DMS79 treated with DMSO at 0.1 percent for 48 hours (cell line): ENCODE data around the gene STIM1.

Source experiments
- DNase-seq: peaks from one replicate; lab custom pipeline; 2025; lab: John Stamatoyannopoulos, UW

Gene STIM1

DNA sequence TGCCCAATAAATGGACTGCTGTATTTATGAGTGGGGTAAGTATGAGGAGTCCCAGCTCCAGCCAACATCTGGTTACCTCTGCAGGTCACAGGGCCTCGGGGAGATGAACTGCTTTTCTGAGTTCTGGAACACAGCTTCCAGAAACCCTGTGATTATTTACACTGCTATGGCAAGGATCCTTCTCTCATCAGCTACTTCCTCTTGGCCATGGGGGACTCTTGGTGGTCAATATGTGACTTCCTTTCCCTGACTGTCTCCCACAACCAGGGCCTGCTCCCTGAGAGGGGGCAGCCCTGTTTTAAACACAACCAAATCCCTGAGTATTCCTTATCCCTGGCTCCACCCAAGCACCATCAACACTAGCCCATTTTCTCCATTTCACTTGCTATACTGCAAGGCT, 24.7 kb upstream of the STIM1 start:
- DNase-seq = no peak

DNA sequence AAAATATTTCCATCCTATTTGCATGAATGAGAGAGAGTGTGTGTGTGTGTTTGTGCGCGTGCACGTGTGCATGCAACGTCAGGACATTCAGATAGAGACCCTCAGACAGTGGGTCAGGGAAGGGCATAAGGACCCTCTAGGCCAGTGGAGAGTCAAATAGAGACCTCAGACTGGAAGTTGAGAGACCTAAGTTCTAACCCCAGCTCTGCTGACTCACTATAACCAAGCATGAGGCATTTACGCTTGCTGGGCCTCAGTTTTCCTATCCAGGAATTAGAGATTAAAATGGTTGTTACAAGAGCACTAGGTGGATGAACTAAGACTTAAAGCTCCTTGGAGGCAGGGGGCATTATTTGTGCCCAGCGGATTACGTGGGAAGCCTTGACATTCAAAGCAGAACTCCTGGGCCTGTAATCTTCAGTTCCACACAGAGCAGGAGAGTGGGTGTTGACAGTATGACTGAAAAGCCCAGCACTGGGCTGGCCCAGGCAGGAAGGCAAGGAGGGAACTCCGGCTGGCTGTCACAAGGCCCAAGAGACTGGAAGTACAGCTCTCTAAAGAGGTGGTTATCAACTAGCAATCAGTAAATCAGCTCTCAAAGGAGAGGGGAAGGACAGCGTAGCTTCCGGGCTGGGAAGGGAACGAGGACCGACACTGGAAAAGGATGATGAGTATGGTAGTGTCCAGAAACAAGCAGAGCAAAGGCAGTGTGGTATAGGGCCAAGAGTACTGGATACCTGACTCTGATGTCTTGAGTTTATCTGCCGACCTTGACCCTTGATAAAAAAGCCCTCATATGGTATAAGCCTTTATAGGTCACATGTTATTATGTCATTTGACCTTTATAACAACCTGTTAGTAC, 23.9 kb upstream of the STIM1 start:
- DNase-seq = no peak

DNA sequence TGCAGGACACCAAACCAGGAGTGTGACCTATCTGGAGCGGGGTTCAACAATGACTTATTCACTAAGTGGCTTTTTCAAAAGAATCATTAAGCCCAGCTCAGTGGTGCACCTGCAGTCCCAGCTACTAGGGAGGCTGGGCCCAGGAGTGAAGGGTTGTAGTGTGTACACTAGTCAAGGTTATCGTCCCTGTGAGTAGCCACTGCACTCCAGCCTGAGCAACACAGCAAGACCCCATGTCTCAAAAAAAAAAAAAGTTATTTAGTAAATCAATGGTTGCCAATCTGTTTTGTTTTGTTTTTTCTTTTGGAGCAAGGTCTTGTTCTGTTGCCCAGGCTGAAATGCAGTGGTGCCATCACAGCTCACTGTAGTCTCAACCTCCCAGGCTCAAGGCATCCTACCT, 22.6 kb upstream of the STIM1 start:
- DNase-seq = no peak

DNA sequence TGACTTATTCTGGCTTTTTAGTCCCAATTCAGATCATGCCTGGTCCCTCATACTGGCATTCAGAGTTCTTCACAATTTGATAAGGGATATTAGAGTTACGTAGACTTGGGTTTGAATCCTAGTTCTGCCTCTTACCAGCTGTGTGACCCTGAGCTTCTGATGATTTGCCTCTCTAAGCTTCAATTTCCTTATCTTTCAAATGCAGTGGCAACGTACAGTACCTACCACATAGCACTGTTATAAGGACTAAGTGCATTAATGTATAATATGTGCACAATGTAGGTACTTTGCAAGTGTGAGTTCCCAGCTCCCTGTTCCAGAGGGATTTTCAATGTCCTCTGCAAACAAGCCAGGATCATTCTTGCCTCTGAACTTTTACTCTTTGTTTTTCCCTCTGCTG, 22.0 kb upstream of the STIM1 start:
- no peak for DNase-seq

DNA sequence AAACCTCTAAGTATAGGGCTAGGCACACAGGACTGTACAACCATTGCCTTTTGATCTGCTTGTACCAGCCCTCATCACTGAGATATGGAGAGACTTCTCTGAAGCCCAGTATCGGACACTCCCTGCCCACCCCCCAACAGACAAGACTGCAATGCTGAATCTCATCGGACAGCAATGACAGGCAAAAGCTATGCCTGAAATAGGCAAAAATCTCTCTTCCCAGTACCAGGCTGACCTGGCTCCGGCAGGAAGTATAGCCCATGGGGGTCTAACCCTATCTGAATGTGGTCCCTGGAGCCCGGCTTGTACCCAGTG, 21.2 kb upstream of the STIM1 start:
- DNase-seq = no peak

DNA sequence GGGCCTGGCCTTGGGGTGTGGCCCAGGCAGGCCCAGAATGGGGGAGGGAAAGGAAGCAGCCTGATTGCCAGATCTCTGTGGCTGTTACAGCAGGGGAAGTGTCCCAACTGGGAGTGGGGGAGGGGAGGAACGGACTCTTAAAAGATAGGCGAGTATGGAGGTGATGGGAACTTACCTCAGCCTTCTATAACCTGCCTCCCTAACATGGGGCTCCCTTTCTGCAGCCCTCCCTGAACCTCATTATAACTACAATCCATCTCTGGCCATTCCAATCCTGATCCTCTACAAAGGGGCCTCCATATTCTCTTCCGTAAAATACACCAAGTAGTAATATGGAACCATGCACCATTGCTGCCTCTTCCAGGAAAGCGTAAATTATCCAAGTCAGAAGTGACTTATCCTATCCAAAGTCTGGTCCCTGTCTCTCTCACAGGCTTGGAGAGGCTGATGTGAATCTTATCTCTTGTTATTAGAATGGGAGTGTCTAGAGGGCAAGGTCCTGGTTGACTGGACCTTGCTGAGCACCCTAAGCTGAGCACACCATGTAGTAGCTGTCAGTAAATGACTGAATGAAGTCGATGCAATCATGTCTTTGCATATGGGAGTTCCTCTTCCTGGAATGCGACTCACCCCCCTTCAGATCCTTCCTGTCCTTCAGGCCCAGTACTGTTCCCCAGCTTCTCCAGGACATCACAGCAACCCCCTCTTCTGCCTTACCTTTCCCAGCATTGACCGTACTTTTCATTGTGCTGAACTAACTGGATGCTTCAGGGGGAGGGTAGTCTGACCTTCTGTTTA, 20.6 kb upstream of the STIM1 start:
- DNase-seq = no peak

DNA sequence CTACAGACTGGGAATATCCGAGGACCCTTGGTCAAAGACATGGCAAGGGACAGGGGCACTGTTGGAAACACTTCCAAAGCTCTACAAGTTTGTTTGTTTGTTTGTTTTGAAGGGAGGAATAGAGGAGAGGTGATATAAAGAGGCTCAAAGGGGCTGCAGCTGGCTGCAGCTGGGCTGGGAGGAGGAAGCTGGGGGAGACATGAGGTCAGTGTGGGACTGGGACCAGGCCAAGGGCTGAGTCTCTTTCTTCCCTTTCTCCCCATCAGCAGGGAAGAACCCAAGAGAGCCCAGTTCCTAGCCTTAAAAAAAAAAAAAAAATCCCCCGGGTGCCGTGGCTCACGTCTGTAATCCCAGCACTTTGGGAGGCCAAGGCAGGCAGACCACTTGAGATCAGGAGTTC, 19.7 kb upstream of the STIM1 start:
- no peak for DNase-seq

DNA sequence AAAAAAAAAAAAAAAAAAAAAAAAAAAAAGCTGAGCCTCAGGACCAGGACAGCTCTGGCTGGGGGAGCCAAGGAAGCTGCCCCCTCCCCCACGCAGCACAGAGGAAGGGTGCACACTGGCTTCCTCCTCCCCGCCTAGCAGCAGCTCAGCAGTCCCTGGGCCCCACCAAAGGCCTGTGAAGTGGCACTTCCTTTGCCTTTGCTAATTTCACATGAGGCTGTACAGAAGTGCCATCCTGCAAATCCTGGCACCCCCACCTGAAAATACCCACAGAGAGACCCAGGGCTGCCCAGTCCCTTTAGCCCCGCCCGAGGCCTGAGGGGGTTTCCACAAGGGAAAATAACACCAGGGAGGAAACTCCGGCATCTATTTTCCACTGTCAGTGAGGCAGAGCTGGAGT, 18.6 kb upstream of the STIM1 start:
- no peak for DNase-seq

DNA sequence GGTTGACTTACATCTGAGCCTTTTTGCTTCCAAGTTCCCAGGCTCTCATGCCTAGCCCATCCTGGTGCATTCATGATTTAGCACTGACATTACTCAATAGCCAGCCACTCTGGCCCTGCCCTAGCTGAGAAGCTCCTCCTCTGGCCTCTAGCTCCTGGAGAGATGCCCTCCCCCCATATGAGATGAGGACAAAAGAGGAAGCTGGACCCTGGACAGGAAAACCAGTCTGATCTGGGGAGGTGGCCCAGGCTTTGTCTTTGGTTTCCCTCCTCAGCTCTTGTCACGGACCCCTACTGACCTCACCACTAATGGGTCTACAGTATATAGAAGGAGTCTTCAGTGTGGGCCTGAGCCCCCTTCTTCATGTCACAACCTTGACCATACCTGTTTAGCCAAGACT, 17.7 kb upstream of the STIM1 start:
- no peak for DNase-seq

DNA sequence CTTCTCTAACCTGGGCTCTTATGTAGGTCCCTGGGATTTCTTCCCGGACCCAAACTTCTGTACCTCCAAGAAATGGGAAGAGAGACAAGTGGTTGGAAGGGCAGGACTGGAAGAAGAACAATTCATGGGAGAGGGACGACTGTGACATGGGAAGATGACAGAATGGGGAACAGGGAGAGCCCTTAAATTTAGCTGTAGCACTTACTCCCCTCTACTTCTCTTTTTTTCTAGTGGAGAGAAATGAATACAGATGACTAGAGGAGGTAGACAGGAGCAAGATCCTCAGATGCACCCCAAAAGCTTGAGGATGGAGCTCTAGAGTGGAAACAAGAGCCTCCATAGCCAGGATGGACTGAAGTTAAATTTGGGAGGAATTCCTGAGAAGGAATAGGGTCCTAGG, 17.0 kb upstream of the STIM1 start:
- no peak for DNase-seq

DNA sequence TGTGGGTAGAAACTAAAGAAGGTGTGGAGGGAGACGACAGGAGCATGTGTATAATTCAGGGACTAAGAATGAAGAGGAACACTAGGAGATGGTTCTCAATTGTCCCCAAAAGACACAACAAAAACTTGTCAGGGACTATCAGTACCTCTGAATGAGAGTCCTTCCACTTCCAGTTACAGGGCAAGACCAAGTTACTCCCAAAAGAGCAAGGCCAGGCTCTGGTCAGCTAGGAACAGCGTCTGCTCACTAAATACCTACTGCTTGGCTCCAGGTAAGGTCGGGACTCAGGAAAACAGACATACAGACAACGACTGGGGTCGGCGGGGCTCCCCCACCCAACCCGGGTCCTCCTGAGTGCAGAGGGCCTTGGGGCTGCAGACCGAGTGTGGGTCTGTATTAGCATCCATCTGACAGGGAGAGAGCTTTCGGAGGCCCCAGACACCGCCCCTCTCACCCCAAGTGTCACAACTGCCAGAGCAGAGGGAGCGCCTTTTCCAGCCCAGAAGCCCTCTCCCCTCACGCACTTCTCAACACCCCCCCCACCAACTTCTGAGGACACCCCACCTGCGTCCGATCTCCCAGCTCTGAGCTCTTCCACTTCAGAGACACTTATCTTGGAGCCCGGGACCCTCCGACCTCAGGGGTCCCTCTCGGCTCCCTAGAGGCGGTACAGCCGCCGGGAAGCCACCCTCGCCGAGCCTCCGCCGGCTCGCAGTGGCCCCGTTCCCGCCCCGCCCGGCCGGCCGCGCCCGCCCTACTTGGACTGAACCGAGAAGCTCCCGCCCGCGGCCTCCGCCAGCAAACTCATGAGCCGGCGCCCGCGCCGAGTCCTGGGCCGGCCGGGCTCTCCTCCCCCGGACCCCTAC, 15.2 kb upstream of the STIM1 start:
- peak; percentile 45 for DNase-seq

DNA sequence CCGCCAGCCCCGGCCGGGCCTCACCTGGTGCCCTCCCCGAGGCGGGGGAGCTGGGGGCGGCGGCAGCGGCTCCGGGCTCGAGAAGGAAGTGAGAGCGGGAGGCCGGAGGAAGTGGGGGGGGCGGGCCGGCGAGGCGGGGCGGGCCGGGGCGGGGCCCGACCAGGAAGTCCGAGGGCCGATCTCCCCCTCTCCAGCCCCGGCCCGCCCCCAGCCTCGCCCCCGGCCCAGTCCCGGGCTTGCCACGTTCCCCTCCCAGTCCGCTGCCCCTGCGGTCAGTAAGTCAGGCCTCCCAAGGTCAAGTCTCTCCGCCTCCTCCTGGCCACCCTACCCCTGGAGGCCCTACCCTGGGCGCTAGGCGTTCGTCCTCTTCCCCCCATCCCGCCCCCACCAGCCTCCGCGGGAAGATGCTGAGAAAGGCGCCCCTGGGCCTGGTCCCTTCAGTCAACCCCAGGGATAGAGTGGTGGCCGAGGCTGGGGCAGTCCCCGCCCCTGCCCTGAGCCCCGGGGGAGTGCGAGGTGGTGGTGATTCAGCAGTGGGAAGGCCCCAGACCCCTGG, 14.5 kb upstream of the STIM1 start, which contains the start of gene RHOG:
RHOG (minus strand) TSS at position 90 of the 556 bp plus-strand sequence. CDS start 12,821 bp downstream, outside the sequence.
- peak; percentile 45 for DNase-seq

DNA sequence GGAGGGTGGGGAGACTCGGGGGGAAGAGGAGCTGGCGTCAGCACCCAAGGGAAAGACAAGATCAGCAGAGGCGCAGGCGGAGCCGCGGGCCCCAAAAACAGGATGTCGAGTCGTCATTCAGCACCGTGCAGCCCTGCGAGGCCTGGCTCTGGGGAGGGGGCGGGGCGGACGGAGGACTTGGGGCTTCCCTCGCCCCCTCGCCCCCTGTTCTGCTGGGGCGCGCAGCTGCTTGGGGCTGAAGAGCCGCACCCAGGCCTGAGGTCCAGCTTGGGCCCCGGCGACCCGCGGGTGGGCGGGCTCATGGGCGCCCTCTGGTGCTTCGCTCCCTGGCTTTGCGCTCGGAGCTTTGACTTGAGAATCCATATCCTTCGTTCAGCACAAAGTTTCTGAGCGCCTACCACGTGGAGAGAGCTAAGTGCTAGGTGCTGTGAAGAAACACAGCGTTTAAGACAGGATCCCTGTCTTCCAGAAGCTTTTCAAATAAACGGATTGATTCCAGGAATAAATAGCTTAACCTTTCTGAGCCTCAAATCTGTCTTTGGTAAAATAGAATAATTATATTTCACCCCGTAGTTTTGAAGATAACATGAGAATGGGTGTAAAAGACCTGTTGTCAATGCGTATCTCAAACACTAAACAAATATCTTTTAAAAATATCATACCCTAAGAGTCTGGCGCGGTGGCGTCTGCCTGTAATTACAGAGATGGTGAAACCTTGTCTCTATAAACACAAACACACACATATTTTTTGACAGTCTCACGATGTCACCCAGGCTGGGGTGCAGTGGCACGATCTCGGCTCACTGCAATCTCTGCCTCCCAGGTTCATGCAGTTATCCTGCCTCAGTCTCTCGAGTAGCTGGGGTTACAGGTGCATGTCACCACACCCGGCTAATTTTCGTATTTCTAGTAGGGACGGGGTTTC, 13.8 kb upstream of the STIM1 start:
- peak; percentile 46 for DNase-seq

DNA sequence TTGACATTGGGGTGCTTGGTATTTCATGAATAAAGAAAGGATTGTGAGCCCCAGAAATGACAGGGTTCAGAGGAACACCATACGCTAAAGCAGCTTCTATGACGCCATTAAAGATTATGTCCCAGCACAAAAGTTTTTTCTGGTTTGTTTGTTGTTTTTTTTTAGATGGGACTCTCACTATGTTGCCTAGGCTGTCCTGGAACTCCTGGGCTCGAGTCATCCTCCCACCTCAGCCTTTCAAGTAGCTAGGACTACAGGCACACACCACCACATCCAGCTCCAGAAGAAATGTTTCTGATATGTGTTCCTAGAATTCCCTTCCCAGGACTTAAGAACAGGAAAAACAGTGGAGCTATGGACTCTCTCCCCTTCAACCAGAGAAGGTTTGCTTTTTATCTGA, 12.1 kb upstream of the STIM1 start:
- DNase-seq = no peak

DNA sequence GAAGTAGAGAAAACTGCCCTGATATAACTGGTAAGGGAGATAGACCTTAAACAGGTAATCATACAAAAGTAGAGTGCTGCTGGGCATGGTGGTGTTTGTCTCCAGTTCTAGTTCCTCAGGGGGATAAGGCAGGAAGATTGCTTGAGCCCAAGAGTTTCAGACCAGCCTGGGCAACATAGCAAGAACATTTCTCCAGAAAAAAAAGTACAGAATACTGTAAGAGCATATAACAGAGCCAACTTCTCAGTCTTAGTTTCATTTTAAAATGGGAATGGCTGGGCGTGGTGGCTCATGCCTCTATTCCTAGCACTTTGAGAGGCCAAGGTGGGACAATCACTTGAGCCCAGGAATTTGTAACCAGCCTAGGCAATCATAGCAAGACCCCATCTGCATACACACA, 10.2 kb upstream of the STIM1 start:
- DNase-seq = no peak

DNA sequence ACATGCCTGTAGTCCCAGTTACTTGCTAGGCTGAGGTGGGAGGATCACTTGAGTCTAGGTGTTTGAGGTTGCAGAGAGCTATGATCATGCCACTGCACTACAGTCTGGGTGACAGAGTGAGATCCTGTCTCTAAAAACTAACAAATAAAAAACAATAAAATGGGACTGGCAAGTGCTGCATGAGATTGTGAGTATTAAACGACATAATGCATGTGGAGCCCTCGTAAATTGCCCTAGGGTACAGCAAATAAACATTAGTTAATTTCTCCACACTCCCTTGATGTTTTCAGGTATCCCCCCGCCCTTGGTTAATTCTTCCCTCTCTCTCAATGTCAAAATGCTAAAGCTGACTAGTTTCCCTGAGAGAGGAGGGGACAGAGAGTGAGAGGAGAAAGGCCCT, 9.8 kb upstream of the STIM1 start:
- DNase-seq = no peak

DNA sequence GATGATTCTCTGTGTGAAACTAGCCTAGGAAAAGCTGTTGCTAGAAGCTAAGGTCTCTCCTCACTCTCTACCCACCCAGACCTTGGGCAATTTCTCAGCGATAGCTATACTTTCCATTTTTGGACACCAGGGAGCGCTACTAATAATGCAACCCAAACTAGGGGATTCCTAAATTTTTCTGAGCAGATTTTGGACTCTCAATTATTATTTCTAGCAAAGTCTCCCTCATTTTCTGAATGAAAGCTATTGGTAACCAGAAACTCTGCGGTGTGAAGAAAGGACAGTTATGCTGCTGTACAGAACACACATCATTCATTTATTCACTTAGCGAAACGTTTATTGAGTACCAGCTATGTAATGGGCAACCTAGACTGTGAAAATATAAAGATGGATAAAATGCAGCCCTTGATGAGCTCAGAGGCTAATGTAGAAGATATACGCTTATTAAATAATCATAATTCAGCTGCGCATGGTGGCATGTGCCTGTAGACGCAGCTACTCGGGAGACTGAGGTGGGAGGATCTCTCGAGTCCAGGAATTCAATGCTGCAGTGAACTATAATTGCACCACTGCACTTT, 6.1 kb upstream of the STIM1 start:
- DNase-seq = no peak

DNA sequence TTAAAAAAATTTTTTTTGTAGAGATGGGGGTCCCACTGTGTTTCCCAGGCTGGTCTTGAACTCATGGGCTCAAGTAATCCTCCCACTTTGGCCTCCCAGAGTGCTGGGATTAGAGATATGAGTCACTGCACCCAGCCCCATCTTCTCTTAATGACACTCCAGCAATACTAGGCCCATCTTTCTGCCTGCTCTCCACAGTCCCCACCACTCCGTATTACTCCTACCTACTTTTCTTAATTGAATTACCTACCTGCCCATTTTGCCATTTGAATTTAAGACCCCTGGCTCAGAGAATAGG, 2.0 kb upstream of the STIM1 start:
- no peak for DNase-seq

DNA sequence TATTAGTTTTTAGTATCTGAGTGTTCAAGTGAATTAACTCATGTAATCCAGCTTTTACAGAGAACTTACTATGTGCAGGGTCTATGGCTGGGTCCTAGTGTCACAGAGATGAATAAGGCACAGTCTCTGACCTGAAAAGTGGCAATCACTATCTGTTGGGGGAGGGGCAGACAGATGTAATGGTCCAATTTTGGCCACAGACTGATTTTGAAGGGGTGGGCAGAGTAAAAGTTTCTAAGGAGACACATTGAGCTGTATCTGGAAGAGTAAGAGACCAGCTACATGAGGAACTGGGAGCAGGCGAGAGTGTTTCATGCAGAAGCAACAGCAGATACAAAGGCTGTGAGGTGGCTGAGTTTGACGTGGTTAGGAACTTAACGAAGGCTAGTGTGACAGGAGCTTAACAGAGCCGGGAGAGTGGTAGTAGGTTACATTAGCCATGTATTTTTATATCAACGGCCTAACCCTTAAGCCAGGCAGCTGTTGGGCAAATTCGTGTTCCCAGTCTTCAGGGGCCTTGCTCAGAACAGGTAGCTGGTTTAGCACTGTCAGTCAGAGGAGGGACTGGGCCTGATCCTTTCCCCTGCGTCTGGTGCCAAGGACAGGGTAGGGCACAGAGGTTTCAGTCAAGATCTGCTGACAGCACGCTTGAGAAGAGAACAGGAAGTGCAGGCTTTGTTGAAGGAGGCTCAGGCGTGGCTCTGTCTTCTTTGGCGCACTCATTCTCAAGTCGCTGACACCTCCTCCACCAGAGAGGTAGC, 1.4 kb upstream of the STIM1 start:
- peak; percentile 66 for DNase-seq

DNA sequence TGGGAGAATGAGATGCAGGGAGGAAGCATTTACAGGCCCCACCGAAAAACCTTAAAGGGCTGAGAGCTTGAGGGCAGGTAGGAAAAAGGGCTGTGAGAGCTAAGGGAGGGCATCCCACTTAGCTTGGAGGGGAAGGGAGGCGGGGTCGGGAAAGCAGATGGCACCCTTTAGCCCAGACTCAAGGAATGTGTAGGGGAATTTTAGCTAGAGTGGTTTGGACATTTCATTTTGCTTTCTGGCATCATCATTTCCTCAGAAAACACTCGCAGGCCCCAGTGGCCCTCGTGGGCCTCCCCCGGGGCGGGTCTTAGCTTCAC, 846 bp upstream of the STIM1 start:
- no peak for DNase-seq
